NCI-H2196 (cell line): ENCODE data around the gene ERVW-1.
"Not testable (repeated sequence)": the region's sequence is repeated elsewhere in the genome, so short reads cannot be mapped to it uniquely, and the experiment has no call there.

Experiments
- DNase-seq: peaks from one replicate; lab custom pipeline; 2025; ENCODE audit not compliant: unreplicated experiment; lab: John Stamatoyannopoulos, UW

The ERVW-1 gene

DNA sequence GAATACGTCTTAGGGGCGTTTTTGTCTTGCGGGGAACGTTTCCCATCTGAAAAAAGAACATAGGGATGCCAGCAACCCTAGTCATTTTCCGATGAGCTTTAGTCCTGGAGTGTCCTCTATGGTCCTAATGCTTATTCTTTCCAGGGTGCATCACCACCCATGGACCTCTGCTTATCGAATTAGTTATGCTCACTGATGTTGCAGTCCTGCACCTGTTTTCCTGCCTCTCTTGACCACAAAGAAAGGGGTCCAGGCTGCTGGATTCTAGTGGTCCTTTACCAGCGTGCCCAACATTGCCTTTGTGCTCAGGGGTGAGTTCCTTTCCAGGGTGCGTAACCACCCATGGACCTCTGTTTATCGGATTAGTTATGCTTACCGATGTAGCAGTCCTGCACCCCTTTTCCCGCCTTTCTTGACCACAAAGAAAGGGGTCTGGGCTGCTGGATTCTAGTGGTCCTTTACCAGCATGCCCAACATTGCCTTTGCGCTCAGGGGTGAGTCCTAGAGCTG lies 2.4 kb downstream of the ERVW-1 start:
- DNase-seq = not testable (repeated sequence)

DNA sequence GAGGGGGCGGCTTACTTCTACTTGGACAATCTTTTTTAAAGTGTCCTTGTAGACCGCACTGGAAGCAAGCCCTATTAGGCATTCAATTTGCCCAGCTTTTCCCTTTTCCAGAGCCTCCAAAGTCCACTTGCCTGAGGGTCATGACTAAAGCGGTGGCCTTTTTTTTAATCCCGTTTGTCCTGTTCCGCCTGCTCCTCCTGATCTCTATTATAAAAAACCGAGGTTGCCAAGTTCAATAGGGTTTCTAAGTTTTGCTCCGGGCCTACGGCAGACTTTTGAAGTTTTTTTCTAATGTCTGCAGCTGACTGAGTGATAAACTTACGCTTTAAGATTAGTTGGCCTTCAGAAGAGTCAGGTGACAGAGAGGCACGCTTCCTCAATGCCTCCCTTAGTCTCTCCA lies 3.8 kb downstream of the ERVW-1 start:
- not testable (repeated sequence) for DNase-seq

DNA sequence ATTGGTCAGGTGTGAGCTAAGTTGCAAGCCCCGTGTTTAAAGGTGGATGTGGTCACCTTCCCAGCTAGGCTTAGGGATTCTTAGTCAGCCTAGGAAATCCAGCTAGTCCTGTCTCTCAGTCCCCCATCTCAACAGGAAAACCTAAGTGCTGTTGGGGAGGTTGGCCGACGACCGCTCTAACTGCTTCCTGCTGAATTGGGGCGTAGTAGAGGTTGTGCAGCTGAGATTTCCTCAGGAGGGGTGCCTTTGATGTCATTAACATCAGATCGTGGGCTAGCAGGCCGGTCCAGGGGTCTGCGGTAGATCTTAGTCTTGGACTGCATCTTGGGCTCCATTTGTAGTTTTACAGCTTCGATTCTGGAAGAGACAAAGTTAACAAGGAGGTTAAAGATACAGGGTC lies 9.2 kb downstream of the ERVW-1 start:
- DNase-seq = not testable (repeated sequence)

DNA sequence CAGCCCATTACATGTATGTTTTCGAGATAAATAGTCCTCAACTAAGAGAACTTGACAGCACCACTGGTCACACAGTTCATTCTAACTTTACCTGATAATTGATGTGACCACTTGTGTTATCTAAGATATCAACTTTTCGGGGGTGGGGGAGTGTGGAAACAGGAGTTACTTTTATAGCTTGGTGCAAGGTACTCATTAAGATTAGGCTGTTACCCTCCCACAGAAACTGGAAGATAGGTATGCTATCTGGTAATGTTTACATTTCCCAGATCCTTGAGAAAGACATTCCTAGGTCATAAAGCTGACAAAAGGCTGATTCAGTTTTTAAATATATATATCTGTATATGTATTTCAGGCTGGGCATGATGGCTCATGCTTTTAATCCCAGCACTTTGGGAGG lies 11.1 kb downstream of the ERVW-1 start:
- DNase-seq = no peak

- no peak for DNase-seq
These were observed 13.2 kb downstream of the ERVW-1 start for GRCh38 chr7:92464515-92464914.

DNA sequence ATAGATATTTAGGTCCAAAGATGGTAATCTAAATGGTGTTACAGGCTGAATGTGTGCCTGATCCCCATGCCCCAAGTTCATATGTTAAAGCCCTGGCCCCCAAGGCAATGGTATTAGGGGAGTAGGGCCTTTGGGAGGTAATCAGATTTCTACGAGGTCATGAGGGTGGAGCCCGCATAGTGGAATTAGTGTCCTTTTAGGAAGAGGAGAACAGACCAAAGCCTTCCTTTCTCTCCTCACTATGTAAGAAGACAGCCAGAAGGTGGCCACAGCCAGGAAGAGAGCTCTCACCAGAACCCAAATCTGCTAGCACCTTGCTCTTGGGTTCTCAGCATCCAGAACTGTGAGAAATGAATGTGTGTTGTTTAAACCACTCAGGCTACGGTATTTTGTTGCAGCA lies 15.2 kb downstream of the ERVW-1 start:
- DNase-seq = no peak

DNA sequence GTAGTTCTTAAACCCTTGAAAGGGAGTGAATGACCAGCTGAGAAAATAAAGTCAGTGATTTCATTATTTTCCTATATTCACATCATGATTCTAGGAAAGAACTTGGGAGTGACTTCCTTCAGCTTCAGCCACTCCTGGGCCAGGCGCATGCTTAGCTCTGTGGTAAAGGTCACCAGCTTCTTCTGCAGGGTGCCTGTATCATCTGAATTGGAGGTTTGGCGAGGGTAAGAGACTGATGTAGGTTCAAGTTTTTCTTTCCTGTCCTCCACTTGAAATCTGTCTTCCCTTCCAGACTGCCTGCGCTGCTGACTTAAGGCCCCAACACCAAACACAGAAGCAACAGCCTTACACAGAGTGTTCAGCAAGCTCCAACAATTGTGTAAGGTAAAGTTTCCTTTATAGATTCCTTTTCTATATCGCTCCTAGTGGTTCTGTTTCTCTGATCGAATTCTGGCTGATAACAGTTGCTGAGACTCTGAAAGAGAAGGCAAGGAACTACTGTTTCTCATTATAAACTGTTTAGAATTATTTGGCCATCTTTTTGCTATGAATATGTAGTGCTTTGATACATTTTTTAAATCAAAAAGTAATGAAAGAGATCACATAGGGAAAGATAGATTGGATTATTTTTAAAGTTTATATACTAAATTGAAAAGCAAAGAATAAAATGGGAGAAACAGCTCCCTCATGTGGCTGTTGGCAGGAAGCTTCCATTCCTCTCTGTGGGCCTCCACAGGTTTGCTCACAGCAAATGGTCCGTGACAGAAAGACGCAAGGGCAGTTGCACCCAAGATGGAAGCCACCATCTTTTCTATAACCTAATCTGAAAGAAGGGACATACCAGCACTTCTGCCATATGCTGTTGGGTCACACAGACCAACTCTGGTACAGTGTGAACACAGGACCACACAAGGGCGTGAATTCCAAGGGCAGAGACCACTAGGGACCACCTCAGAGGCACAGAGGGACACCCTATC lies 16.4 kb downstream of the ERVW-1 start:
- peak; percentile 72 for DNase-seq

- DNase-seq = no peak
These were observed 17.2 kb downstream of the ERVW-1 start for GRCh38 chr7:92460510-92460909.

- no peak for DNase-seq
These were observed 17.6 kb downstream of the ERVW-1 start for GRCh38 chr7:92460109-92460508.

DNA sequence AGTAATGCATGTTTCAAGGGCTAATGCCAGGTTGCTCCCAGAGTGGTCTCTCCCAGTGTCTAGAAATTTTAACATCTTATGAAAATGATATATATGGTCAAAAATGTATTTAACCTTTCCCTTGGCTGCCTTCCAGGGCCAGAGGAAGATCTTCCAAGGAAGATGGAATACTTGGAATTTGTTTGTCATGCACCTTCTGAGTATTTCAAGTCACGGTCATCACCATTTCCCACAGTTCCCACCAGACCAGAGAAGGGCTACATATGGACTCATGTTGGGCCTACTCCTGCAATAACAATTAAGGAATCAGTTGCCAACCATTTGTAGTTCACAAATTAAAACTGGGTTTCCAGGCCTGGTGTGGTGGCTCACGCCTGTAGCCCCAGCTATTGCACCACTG lies 21.5 kb downstream of the ERVW-1 start:
- DNase-seq = no peak

DNA sequence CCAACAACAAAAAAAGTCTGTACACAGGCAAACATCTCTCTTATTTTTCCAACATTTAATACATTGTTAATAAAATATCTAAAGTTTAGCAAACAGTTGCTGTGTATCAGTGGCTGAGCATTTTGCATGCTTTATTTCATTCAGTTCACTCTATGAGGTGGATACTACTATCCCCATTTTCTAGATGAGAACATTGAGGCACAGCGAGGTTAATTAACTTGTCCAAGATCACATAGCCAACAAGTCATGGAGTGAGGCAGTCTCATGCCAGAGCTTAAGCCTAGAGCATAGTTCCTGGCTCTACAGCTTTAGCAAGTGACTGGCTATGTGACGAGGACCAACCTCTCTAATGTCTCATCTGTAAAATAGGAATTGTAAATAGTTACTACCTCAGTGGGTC lies 26.1 kb downstream of the ERVW-1 start:
- no peak for DNase-seq

GRCh38 chr7:92448205-92448747 lies 29.5 kb downstream of the ERVW-1 start:
- peak; percentile 73 for DNase-seq

DNA sequence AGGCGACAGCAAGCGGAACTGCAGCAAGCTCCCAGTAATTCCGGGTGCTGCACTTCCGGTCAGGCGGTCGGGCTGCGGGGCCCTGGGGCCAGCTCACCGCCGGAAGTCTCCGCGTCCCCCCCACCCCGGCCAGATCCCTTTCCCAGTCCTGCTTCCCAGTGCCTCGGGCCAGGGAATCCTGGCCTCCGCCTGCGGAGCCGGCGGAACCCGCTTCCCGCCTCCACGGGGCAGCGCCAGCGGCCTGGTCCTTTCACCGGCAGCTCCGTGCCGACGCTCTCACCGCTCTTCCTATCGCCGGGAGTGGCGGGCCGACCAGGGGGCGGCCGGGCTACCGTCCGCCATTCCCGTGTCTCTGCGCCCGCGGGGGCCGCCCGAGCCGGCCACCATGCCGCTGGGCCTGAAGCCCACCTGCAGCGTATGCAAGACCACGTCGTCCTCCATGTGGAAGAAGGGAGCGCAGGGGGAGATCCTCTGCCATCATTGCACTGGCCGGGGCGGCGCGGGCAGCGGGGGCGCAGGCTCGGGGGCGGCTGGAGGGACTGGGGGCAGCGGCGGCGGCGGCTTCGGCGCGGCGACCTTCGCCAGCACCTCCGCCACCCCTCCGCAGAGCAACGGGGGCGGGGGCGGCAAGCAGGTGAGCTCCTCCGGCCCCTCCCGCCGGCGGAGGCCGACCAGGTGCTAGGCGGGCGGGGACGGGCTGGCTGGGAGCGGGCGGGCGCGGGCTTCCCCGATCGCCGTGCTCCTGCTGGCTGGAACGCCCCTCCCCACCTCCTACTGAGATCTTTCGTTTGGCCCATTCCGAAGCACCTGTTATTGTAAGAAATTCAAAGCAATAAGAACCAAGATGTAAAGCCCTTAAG lies 30.2 kb downstream of the ERVW-1 start, which contains the start of gene GATAD1:
GATAD1 (plus strand) TSS at position 138 of the 860 bp plus-strand sequence; CDS start at position 386, 248 bp downstream.
- DNase-seq = peak; percentile 97

- DNase-seq = no peak
These were observed 30.8 kb downstream of the ERVW-1 start for GRCh38 chr7:92446869-92447344.

DNA sequence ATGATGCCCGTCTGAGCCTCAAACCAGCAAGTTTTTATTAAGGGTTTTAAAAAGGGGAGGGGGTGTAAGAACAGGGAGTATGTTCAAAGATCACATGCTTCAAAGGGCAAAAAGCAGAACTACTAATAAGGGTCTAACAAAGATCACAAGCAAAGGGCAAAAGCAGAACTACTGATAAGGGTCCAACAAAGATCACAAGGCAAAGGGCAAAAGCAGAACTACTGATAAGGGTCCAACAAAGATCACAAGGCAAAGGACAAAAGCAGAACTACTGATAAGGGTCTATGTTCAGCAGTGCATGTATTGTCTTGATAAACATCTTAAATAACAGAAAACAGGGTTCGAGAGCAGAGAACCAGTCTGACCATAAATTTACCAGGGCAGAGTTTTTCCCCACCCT lies 35.0 kb downstream of the ERVW-1 start:
- not testable (repeated sequence) for DNase-seq

- no peak for DNase-seq
These were observed 39.7 kb downstream of the ERVW-1 start for GRCh38 chr7:92437956-92438491.

DNA sequence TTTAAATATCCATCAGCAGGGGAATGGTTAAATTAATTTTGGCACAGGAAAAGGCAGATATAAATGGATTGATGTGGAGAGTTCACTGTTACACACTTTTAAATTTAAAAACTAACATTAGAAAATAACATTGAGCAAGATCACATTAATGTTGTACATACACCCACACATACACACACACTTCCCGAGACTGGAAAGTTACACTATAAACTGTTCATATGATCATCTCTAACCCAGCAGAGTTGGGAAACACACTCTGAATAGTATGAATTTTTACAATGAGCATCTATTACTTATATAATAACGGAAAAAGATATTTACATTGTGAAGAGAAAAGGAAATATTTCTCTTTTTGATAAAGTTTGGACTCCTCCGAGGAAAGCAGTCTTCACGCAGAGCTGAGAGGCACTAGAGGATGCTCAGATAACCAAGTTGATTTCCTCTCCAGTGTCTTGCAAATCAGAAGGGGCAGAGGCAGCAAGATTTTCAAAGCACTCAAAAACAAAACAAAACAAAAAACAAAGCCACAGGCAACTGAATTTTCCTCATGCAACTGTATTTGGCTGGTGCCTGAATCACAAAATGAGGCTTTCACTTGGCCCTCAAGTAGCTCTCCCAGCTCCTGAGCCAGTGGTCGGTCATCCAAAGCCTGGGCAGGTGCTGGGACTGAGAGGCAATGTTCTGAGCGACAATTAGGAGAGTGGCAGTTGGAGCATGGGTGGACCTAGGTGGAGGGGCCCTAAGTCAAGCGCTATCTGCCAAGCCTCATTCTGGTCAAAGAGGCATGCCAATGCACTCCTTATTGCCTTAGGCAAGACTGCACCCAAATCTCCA lies 40.9 kb downstream of the ERVW-1 start:
- no peak for DNase-seq

DNA sequence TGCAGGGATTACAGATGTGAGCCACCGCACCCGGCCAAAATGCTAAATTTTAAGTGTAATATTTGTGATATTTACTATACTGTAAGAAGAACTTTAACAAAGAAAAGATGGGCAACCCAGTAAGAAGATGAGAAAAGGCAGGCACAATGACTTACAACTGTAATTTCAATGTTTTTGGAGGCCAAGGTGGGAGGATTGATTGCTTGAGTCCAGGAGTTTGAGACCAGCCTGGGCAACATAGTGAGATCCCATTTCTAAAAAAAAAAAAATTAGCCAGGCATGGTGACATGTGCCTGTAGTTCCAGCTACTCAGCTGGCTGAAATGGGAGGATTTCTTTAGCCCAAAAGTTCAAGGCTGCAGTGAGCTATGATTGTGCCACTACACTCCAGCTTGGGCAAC lies 42.2 kb downstream of the ERVW-1 start:
- DNase-seq = no peak

DNA sequence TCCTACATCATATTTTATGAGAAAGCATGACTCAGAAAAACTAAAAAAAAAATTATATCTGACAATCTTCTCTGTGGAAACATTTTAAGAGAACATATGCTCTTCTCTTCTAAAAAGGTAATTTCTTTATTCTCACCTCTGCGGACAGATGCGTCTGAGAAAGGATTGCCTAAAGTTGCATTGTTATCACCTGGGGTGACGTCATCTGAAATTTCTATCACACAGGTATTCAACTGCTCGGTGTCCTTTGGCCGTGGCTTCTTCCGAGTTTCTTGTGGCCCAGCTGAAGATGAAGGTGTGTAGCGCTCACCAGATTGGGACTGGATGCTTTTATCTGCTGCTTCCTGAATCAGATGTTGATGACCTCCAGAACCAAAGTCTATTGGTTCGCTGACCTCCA lies 44.7 kb downstream of the ERVW-1 start:
- no peak for DNase-seq
